HepG2 (cell line): ENCODE measurements around the gene AGRP. TPM values are rescaled to one million over a fixed set of nuclear protein-coding genes. Genes with fewer than 3 reads are reported as not detected.

Source experiments
- ATAC-seq: fragments of 200-7000 bp; cut with Tn5 transposase; 3 replicates; pipeline ENCODE4 v1.9.1; 2020; ENCODE audit warnings: mild to moderate bottlenecking, moderate library complexity
- BruUV-seq: library from RNA; stranded (reverse); fragments of 400-500 nt; replicated peaks from 2 replicates; lab custom pipeline; 2021; lab: Mats Ljungman, UMichigan
- CTCF ChIA-PET: fragments of 300-600 bp; formaldehyde crosslinking; extraction: SDS; loops from one replicate; lab custom pipeline; 2021; ENCODE audit warnings: low total read pairs, inconsistent platforms, low intra/inter-chr PET ratio; lab: Yijun Ruan, JAX
- POLR2A ChIA-PET: fragments of 350-600 bp; sonication (Branson Sonifier 250); formaldehyde crosslinking; loops from one replicate; lab custom pipeline; 2020; ENCODE audit warnings: antibody characterized with exemption, inconsistent platforms; lab: Yijun Ruan, JAX
- DNase-seq: peaks from one replicate; pipeline ENCODE4 v3.0.0-alpha.2; 2015; ENCODE audit warnings: low spot score
- FAIRE-seq: peaks from 3 replicates; lab custom pipeline; 2011; peaks lifted over from hg19 to GRCh38; lab: Jason Lieb, UNC
- H2AFZ ChIP-seq: one replicate; pipeline ENCODE4 v1.6.1; 2011; ENCODE audit warnings: low read length, inconsistent platforms
- H3K27ac ChIP-seq: fragments of 300-600 bp; 3 replicates; pipeline ENCODE4 v1.8.0; 2011; ENCODE audit warnings: mixed run types, mild to moderate bottlenecking, mixed read lengths, low read length, inconsistent platforms; ENCODE audit not compliant: insufficient read depth; ENCODE audit errors: extremely low read length
- H3K27me3 ChIP-seq, 2 experiments: fragments of 200-600 bp in 1 of 2; 2 replicates in 1 of 2; 3 replicates in 1 of 2; pipeline versions ENCODE4 v1.6.0 to v1.8.0; 2011; ENCODE audit warnings: low read length in 2 of 2, mild to moderate bottlenecking in 2 of 2, moderate library complexity in 2 of 2, inconsistent platforms in 1 of 2; ENCODE audit not compliant: insufficient read depth in 2 of 2, control insufficient read depth in 1 of 2
- H3K36me3 ChIP-seq, 2 experiments: fragments of 200-600 bp in 1 of 2; replicated peaks in 1 of 2; 2 replicates in 1 of 2; 3 replicates in 1 of 2; pipeline versions ENCODE4 v1.5.1 to v1.8.0; 2011; ENCODE audit warnings: low read length in 2 of 2, inconsistent platforms in 1 of 2; ENCODE audit not compliant: insufficient read depth in 2 of 2, control insufficient read depth in 1 of 2
- H3K4me1 ChIP-seq: 2 replicates; pipeline ENCODE4 v1.5.1; 2012; ENCODE audit warnings: low read length, inconsistent platforms; ENCODE audit not compliant: insufficient read depth
- H3K4me2 ChIP-seq: 2 replicates; pipeline ENCODE4 v1.6.0; 2011; ENCODE audit warnings: low read depth, low read length, inconsistent platforms
- H3K4me3 ChIP-seq, 3 experiments: fragments of 200-600 bp in 1 of 3; sonication (generic), shearing (Covaris generic) in 1 of 3; replicated peaks in 1 of 3; 2 replicates each; pipeline ENCODE4 v1.5.1; 2011 to 2016; ENCODE audit warnings: low read length in 3 of 3, inconsistent platforms in 2 of 3, low read depth in 2 of 3, mild to moderate bottlenecking in 2 of 3, control low read depth in 1 of 3, mixed read lengths in 1 of 3; ENCODE audit not compliant: insufficient read depth in 1 of 3
- H3K79me2 ChIP-seq: one replicate; pipeline ENCODE4 v1.6.1; 2011; ENCODE audit warnings: low read length, inconsistent platforms; ENCODE audit not compliant: insufficient read depth
- H3K9ac ChIP-seq: 2 replicates; pipeline ENCODE4 v1.6.0; 2011; ENCODE audit warnings: mild to moderate bottlenecking, low read depth, low read length, inconsistent platforms; ENCODE audit not compliant: insufficient read depth
- H3K9me3 ChIP-seq: 2 replicates; pipeline ENCODE4 v1.5.1; 2012; ENCODE audit warnings: mild to moderate bottlenecking, low read length
- H4K20me1 ChIP-seq: 2 replicates; pipeline ENCODE4 v1.6.0; 2011; ENCODE audit warnings: inconsistent platforms, mild to moderate bottlenecking, low read length, moderate library complexity; ENCODE audit not compliant: insufficient read depth
- AHDC1 ChIP-seq: sonication (generic); formaldehyde crosslinking; IDR thresholded peaks from 2 replicates; pipeline ENCODE4 v1.5.1; 2020; ENCODE audit warnings: mild to moderate bottlenecking, missing genetic modification reagents, borderline replicate concordance
- CEBPG ChIP-seq: IDR thresholded peaks from 2 replicates; pipeline ENCODE4 v1.6.1; 2016
- CENPX ChIP-seq: sonication (generic); formaldehyde crosslinking; IDR thresholded peaks from 2 replicates; pipeline ENCODE4 v1.9.0; 2021; ENCODE audit warnings: mild to moderate bottlenecking, missing genetic modification reagents, moderate library complexity
- DMTF1 ChIP-seq: sonication (generic); formaldehyde crosslinking; IDR thresholded peaks from 2 replicates; pipeline ENCODE4 v1.4.0; 2020; ENCODE audit warnings: mild to moderate bottlenecking, missing genetic modification reagents
- HNF4G ChIP-seq, 2 experiments: sonication (generic) in 1 of 2; formaldehyde crosslinking in 1 of 2; IDR thresholded peaks; 2 replicates each; pipeline versions ENCODE4 v1.4.0 to v1.6.1; 2011 to 2020; ENCODE audit warnings: borderline replicate concordance in 2 of 2, low read depth in 2 of 2, mild to moderate bottlenecking in 2 of 2, low read length in 1 of 2, missing genetic modification reagents in 1 of 2, moderate library complexity in 1 of 2
- LCORL ChIP-seq, 2 experiments: fragments of 450-650 bp in 1 of 2; sonication (generic) in 1 of 2; formaldehyde crosslinking in 1 of 2; IDR thresholded peaks; 2 replicates each; pipeline versions ENCODE4 v1.5.0 to v1.6.1; 2017 to 2020; ENCODE audit warnings: antibody characterized with exemption in 1 of 2, missing genetic modification reagents in 1 of 2
- NCOR1 ChIP-seq: fragments of 200-600 bp; sonication (generic); IDR thresholded peaks from 2 replicates; pipeline ENCODE4 v1.7.0; 2017; ENCODE audit warnings: antibody characterized with exemption, low read length, borderline replicate concordance
- SALL2 ChIP-seq: sonication (generic); formaldehyde crosslinking; IDR thresholded peaks from 2 replicates; pipeline ENCODE4 v1.8.1; 2023; ENCODE audit warnings: mild to moderate bottlenecking, missing genetic modification reagents, inconsistent platforms
- TBX3 ChIP-seq: fragments of 450-650 bp; IDR thresholded peaks from 2 replicates; pipeline ENCODE4 v1.6.1; 2017; ENCODE audit warnings: antibody characterized with exemption, mild to moderate bottlenecking, inconsistent platforms, borderline replicate concordance
- ZNF589 ChIP-seq: sonication (generic); formaldehyde crosslinking; conservative IDR thresholded peaks from 2 replicates; pipeline ENCODE4 v1.8.0; 2022; ENCODE audit warnings: mild to moderate bottlenecking, moderate library complexity, missing genetic modification reagents
- ZNF850 ChIP-seq: sonication (generic); formaldehyde crosslinking; conservative IDR thresholded peaks from 2 replicates; pipeline ENCODE4 v1.9.0; 2021; ENCODE audit warnings: mild to moderate bottlenecking, missing genetic modification reagents
- WGBS: methylation state at CpG from one replicate; pipeline ENCODE4 v1.1.6; 2017; ENCODE audit warnings: low lambda C conversion rate; 5-methylcytosine and 5-hydroxymethylcytosine counted together
- in situ Hi-C: cut with HindIII; loops from 2 replicates; pipeline ENCODE4 v1.10.0; 2017; ENCODE audit warnings: low pct_unique_long_range_greater_than_20kb; ENCODE audit not compliant: extremely low pct_ligation_motif_present
- intact Hi-C: fragments of 100-400 bp; cut with micrococcal nuclease; formaldehyde crosslinking; loops from one replicate; pipeline ENCODE4 v1.10.0; 2022; ENCODE audit not compliant: unreplicated experiment
- polyA plus RNA-seq, 8 experiments: library from polyadenylated mRNA; depleted of rRNA in 3 of 8; stranded (reverse) in 7 of 8; unstranded in 1 of 8; fragments of >200 nt; fragmentation: Illumina TruSeq in 4 of 8; extraction: Trizol in 4 of 8; gene quantifications; 2 replicates each; pipeline versions ENCODE4 v1.2.1 to v1.2.3, GENCODE V29; 2011 to 2016; ENCODE audit warnings: low read depth in 4 of 8, missing spikeins in 1 of 8, mixed read lengths in 1 of 8; ENCODE audit not compliant: insufficient read depth in 1 of 8
- total RNA-seq, 5 experiments: library from RNA; depleted of rRNA; stranded (reverse); fragments of >200 nt; fragmentation: Illumina TruSeq; extraction: Trizol; gene quantifications; 2 replicates each; pipeline ENCODE4 v1.2.3, GENCODE V29; 2016; ENCODE audit warnings: low read depth in 1 of 5

AGRP gene
- total and polyA plus RNA-seq, 2 of the 13 experiments (the other 11 are each of a cell fraction or from before 2014, with no cell fraction given) = not detected

DNA sequence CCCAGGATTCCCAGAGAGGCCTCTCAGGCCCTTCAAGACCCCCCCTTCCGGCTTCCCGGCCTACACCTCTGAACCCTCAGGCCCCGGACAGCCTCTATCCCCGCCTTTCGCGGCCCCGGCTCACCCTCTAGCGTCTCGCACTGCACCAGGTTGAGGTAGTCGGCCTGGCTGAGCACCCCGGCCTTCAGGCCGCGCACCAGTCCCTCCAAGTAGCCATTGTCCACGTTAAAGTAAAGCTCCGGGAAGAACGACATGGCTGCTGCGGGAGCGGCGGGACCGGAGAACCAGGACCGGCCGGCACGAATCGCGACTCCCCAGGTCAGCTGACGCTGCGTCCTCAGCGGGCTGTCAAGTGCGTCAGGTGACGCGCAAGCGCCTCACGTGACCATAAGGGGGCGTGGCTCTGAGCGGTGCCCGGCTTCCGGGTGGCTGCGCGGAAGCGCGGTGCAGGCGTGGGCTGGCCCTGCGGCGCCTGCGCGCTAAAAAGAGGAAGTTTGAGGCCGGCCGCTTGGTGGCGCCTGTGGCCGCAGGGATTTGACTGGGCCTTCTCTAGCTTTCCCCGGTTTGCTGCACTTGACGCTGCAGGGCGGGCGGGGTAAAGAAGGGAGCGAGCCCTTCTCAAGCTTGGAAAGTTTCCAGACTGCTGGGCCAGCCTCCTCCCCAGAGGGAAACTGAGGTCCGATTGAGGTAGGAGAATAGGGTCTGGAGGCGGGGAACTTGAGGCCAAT is 2.4 kb downstream of the AGRP start, which contains the start of gene ATP6V0D1 (continued):
- TF ChIP-seq DMTF1 (CRISPR knock-in tag) (no peak), ZNF589 (peak; percentile 70; the same call in 1 of the 2 replicates), ZNF850 (CRISPR knock-in tag) (0 out of 2 replicates have a peak, but pooled peaks have one; percentile 84), CENPX (CRISPR knock-in tag) (no peak), SALL2 (peak; percentile 90; the same call in 1 of the 2 replicates)

DNA sequence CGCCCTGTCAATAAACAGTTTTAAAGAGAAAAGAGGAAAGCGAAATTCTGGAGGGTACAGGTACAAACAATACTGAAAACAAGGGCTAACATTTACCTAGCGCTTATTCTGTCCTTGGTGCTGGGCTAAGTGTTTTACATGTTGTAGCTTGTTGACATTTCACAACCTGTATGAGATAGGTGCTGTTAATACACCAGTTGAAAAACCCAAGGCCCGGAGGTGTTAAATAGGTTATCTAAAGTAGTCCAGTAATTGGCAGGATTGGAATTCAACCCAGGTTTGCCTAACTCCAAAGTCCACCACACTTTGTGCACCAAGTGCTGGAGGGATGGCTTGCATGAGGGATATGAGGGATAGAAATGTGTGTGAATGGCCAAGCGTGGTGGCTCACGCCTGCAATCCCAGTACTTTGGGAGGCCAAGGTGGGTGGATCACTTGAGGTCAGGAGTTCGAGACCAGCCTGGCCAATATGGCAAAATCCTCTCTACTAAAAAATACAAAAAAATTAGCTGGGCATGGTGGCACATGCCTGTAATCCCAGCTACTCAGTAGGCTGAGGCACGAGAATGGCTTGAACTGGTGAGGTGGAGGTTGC is 5.3 kb downstream of the AGRP start:
- 65% methylated on average over 8 of the region's 8 CpGs for WGBS
- H3K79me2 ChIP-seq = peaks cover 41% of the 10 kb centered on the region
- intact Hi-C loops = no loop called here
- peaks cover 2 to 8% of the 10 kb centered on the region in 2 experiments; a peak in 4 of 5 replicates for H3K36me3 ChIP-seq
- no TSS peak for BruUV-seq
- peaks cover 43% of the 10 kb centered on the region for H3K4me1 ChIP-seq
- peak overlapping the region; percentile 21; the same call in 1 of the 2 replicates for H3K4me2 ChIP-seq
- peak overlapping the region; percentile 30 for H3K27ac ChIP-seq
- ChIA-PET CTCF (no interaction called here), POLR2A (no interaction called here)
- no peaks in the 10 kb centered on the region for H4K20me1 ChIP-seq
- FAIRE-seq = peak; percentile 4
- H3K4me3 ChIP-seq = no peak overlapping the region
- H3K27me3 ChIP-seq = no peaks in the 10 kb centered on the region; a peak in 1 of 5 replicates
- DNase-seq = peak; percentile 37
- H3K9me3 ChIP-seq = no peaks in the 10 kb centered on the region
- H2AFZ ChIP-seq = no peak overlapping the region
- ATAC-seq = peak; percentile 12
- in situ Hi-C loops = no loop called here
- H3K9ac ChIP-seq = no peak overlapping the region
- TF ChIP-seq TBX3 (peak; percentile 98), CEBPG (CRISPR knock-in tag) (peak; percentile 41), LCORL (IDR thresholded peaks at IDR 0.05) (no peak), LCORL (CRISPR knock-in tag; IDR thresholded peaks at IDR 0.05) (0 out of 2 replicates have a peak, but pooled peaks have one; percentile 35), NCOR1 (peak; percentile 36; the same call in 1 of the 2 replicates), AHDC1 (CRISPR knock-in tag) (0 out of 2 replicates have a peak, but pooled peaks have one; percentile 15), HNF4G (IDR thresholded peaks at IDR 0.05; ENCODE audit: borderline replicate concordance, low read depth, low read length) (peak; percentile 37; the same call in 1 of the 2 replicates), HNF4G (CRISPR knock-in tag; IDR thresholded peaks at IDR 0.05; ENCODE audit: borderline replicate concordance, low read depth) (no peak)
